ENCODE measurements around the gene BTBD2.
"Not testable (repeated sequence)": the region's sequence is repeated elsewhere in the genome, so short reads cannot be mapped to it uniquely, and the experiment has no call there.

The BTBD2 gene

GRCh38 chr19:2012941-2013682 lies 2.4 kb downstream of the BTBD2 start:
- DNase-seq, result no peak

- DNase-seq, result no peak
These were observed 4.3 kb downstream of the BTBD2 start for GRCh38 chr19:2011169-2011568.

- no peak for DNase-seq
These were observed 5.3 kb downstream of the BTBD2 start for GRCh38 chr19:2010135-2010668.

- DNase-seq, result no peak
These were observed 11.6 kb downstream of the BTBD2 start for GRCh38 chr19:2003874-2004273.

DNA sequence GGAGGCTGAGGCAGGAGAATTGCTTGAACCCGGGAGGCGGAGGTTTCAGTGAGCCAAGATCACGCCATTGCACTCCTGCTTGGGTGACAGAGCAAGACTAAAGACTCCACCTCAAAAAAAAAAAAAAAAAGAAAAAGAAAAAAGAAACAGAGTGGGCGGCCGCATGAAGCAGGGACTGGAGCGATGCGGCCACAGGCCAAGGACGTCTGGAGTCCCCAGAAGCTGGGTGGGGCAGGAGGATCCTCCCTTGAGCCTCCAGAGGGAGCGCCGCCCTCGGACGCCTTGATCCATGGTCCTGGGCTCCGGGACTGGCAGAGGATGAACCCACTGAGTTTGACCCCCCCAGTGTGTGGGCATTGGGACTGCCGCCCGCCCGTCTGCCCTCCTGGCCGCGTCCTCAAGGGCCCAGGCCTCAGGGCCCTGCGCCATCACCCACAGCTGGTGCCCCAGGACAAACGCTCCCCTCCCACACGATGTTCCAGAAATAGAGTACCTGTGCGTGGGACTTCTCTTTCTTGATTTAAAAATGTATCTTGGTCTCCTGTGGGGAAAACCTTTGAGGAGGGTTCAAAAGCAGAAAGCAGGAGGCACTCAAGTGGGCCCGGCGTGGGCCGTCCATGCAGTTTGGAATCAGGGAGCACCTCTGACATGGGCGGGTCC lies 15.5 kb downstream of the BTBD2 start:
- no peak for DNase-seq

GRCh38 chr19:1998712-1999708 lies 16.5 kb downstream of the BTBD2 start:
- DNase-seq, result no peak

- no peak for DNase-seq
These were observed 17.9 kb downstream of the BTBD2 start for GRCh38 chr19:1997353-1998233.

- peak; percentile 55 for DNase-seq
These were observed 22.7 kb downstream of the BTBD2 start for GRCh38 chr19:1992759-1993260.

DNA sequence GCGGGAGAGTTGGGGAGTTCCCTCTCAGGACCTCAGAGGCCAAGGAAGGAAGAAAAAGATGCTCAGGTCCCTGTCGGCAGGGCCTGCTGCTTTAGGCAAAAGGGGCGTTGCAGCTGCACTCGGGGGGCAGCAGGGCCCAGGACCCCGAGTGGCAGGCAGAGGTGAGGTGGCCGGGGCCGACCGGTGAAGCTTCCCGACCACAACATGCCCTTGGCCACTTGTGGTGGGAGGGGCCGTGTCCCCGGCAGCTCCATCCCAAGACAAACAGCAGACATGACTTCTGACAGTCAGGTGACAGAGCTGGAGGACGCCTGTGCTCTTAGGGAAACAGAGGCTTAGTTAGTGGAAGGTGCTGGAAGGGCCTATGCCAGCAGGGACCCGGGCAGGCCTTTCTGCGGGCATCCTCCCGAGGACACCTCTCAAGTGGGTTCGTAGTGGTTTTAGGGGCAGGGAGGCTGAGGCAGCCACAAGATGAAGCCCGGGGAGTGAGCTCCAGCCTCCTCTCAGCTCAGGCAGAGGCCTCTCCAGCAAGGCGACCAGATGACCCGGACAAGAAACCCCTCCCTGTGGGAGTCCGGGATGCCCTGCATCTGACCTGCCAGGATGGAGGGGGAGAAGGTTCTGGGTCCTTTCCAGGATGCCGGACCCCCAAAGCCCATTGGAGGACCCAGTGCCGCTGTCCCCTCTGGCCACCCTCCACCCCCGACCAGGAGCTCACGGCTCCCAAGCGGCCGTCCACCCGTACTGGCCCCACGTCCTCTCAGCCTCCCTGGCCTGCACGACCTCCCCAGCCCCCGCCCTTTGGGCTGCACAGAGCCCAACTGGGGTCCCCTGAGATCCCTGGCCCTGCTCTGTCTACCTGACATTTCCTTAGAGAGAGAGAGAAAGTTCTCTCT lies 24.2 kb downstream of the BTBD2 start:
- DNase-seq, result no peak

DNA sequence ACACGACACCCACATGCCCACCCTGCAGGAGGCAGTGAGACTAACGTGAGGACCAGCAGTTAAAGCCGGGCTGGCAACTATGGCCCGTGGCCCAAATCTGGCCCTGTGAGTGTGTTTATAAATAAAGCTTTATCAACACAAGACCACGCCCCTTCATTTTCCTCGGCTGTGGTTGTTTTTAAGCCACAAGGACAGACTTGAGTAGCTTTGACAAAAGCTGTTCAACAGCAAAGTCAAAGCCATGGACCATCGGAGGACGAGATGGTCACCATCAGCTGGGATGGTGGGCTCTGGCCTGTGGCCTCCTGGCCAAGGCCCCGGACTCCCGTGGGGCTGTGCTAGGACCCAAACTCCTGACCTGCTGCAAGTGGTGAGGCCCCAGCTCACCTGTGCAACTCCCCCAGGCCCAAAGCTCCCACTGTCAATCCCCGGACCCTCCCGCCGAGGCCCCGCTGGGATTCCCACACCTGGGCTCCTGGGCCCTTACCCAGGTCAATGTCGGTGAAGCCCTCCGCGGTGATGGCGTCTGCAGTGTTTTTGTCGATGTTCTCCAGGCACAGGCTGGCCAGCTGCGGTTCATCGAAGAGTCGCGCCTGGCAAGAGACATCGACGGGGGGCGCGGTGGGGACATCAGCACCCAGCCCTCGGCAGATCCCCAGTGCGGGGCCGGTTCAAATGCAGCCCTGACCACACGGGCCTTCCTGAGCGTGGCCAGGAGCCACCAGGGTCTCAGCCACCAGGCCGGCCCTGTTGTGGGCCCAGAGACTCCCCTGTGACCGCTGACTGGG lies 25.1 kb downstream of the BTBD2 start:
- no peak for DNase-seq

DNA sequence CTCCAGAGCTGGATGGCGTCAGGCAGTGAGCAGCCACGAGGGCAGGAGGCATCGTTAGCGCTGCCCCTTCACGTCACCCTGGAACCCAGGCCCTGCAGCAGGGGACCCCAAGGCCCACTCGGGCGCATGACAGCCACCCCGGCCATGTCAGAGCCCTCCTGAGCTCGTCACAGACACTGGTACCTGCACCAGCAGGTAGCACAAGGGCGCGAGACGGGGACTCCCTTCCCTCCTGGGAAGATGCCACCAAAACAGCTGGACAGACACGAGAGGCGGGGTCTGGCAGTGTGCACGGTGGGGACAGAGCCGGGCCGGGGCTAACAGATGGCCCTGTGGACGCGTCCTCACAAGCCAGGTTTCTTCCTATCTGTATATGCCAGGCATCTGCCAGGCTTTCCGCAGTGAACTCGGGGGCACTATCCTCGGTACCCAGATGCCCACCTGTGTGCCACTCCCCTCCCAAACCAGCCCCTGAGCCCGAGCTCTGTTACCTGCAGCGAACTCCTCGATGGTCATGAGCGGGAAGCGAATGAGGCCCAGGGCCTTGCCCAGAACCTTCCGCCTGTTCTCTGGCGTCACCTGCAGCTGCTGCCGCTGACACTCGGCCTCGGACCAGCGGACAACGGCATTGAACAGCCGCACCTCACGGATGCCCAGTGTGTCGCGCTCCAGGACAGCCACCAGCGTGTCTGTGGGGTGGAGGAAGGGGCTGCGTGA lies 25.8 kb downstream of the BTBD2 start:
- no peak for DNase-seq

DNA sequence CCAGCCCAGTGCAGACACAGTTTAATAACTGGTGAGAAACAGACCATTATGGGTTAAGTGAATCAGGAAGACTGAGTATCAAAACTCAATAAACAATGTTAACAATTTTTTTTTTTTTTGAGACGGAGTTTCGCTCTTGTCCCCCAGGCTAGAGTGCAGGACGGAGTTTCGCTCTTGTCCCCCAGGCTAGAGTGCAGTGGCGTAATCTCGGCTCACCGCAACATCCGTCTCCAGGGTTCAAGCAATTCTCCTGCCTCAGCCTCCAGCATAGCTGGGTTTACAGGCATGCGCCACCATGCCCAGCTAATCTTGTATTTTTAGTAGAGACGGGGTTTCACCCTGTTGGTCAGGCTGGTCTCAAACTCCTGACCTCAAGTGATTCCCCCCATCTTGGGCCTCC lies 27.1 kb downstream of the BTBD2 start:
- DNase-seq, result not testable (repeated sequence)

GRCh38 chr19:1987197-1988187 lies 28.0 kb downstream of the BTBD2 start:
- DNase-seq, result no peak

GRCh38 chr19:1986357-1987162 lies 29.0 kb downstream of the BTBD2 start:
- DNase-seq, result no peak

DNA sequence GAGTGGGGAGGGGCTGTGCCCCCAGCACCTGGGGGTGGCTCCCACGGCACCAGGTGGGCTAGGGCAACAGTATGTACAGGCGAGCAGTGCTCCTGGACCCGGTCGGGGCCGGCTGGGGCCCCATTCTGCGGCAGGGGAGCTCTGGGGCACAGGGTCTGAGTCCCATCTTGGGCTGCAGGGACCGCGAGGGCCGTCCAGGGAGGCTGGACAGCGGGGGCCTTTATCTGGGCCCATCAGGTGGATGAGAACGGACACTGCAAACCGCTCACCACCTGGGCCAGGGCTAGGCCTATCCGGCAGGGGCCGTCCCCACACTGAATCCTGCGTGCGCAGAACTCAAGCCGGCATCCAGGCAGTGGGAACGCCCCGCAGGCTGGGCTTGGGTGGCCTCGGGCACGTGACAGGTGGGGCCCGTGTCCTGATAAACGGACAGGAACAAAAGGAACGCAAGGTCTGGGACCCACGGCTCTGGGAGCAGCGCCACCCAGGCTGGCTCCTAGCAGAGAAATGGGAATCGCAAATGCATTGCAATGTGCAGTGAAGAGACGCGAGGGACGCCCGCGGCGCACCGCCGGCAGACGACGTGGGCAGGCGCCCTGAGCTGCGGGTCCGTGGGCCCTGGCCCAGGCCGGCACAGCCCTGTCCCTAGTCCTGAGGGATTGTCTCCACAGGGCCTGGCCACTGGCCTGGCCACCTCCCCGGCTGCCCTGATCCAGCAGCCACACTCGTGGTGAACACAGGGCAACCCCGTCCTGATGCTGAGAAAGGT lies 29.7 kb downstream of the BTBD2 start:
- DNase-seq, result no peak

DNA sequence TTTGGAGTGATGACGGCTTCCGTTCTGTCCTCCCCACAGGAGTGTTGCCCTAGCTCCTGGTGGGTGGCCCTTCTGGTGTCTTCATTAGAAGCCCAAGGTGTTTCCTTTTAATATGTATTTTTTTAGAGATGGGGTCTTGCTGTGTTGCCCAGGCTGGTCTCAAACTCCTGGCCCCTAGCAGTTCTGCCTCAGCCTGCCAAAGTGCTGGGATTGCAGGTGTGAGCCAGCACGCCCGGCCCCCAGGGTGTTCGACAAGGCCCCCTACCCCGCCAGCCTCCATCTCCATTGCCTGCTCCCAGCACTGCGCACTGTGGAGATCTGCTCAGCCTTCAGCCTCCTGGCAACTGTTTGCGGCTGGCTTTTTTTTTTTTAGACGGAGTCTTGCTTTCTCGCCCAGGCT lies 31.2 kb downstream of the BTBD2 start:
- DNase-seq, result no peak
